GM19452 (cell line): ENCODE results near the gene FTO.
"Not testable (repeated sequence)": the region's sequence is repeated elsewhere in the genome, so short reads cannot be mapped to it uniquely, and the experiment has no call there.

Source experiments
- ATAC-seq: cut with Tn5 transposase; IDR thresholded peaks from one replicate; pipeline ENCODE4 v1.9.1; 2021; ENCODE audit not compliant: unreplicated experiment

Gene FTO

DNA sequence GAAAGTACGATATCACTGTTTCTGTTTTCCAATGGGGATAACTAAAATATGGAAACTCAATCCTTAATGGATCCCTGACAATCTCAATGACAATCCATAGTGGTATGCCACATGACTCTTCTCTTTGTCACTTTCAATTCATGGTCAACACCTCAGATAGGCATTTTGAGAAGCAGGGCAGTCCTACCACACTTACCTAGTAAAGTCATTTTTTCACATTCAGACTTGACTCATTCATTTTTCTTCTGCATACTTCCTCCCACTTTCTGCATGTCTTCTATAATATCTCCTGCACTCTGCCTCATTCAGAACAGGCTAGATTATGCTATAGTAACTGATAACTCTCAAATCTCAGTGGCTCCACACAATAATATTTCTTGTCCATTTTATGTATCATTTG lies 117.5 kb downstream of the FTO start:
- no peak for ATAC-seq

GRCh38 chr16:53821957-53822625 lies 118.1 kb downstream of the FTO start:
- ATAC-seq, result no peak

- ATAC-seq, result peak; percentile 67
These were observed 119.1 kb downstream of the FTO start for GRCh38 chr16:53822936-53823529.

DNA sequence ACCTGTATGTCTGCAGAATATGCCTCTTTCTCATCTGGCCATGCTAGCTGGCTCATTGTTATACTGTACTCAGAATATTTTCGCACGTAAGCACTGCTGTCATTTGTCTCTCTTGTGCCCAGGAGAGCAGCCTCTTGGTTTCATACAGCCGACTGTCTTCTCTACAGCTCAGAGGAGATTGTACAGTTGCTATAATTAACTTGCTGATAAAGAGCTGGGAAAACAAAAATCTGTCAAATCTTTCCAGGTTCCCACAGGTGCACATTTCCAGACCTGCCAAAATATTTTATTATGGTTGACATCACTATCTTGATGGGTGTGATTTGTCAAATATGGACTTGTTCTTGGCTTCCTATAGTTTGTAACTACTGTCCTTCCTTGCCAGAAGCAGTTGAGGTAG lies 122.7 kb downstream of the FTO start:
- ATAC-seq, result no peak

- no peak for ATAC-seq
These were observed 123.8 kb downstream of the FTO start for GRCh38 chr16:53827741-53828140.

DNA sequence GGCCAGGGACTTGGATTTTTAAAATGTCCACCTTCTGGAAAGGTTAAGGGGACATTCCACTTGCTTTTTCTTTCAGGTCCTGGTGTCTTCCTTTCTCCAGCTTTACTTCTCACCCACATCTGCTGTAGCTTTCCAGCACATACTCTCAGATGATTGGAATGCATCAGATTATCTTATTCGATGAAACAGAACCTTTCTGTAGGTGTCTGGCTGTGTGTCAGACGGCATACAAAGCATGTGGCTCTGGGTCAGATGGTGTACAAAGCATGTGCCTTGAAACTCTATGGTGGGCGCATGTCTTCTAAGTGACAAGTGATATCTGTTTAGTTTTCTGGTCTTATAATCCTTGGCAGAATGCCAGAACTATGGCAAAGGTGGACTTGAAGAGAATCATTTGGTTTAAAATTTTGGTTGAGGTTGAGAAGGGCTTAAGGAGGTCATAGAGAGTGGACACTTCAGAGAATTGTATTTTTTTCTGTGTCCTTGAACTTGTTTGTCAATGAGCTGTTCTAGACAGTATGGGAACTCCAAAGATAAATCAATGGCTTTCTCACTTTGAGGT lies 125.3 kb downstream of the FTO start:
- no peak for ATAC-seq

DNA sequence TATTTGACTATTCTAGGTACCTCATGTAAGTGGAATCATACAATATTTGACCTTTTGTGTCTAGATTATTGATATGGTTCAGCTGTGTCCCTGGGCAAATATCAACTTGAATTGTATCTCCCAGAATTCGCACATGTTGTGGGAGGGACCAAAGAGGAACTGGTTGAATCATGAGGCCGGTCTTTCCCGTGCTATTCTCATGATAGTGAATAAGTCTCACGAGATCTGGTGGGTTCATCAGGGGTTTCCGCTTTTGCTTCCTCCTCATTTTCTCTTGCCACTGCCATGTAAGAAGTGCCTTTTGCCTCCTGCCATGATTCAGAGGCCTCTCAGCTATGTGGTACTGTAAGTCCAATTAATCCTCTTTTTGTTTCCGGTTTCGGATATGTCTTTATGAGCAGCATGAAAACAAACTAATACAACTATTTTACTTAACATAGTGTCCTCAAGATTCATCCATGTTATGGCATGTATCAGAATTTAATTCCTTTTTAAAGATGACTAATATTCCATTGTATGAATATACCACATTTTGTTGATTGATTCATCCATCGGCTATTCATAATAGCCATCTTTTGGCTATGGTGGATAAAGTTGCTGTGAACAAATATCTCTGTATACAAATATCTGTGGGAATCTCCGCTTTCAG lies 129.1 kb downstream of the FTO start:
- ATAC-seq, result no peak

DNA sequence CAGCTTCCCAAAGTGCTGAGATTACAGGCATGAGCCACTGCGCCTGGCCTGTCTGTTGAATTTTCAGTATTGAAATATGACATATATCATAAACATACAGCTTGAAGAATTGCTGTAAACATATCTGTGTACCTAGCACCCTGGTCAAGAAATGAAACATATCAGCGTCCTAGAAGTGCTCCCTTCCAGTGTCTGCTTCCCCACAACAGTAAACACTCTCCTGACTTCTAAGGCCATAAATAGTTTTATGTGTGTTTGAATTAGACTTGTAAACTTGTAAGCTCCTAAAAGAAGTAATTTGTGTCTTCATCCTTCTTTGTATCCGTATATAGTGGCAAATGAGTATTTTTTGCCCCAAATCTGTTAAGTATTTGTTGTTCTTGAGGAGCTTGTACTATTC lies 132.2 kb downstream of the FTO start:
- ATAC-seq, result no peak

DNA sequence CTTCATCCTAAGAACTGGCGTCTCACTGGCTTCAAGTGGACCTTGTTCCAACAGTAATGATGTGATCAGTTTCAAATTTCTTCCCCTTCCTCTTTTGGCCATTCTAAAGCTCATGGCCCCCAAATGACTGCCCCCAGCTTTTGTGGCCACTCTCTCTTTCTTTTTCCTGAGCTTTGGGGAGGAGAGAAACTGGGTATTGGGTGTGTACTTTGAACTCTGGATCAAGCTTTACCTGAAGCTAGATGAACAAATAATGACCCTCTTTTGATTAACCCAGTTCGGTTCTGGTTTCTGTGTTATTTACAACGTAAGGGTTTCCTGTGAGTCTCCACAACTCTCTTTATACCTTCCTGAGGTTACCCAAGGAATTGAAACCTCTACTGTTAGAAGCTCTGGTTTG lies 132.7 kb downstream of the FTO start:
- no peak for ATAC-seq

DNA sequence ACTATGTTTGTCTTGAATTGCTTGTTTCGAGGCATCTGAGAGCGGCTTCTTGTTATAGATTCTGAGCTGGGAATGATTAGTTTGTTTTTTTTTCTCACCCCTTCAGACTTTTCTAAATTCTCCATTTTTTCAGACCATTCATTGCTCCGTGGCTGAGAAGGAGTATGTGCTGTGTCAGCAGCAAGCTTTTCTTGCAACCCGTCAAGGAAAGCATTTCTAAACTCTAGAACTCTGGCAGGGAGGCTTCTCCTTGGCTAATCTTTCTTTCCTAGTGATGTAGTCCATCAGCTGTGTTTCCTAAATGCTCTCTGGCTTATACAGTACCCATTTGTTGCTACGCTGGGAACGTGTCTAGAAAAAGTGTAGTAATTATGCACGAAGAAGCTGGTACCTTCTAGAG lies 133.5 kb downstream of the FTO start:
- ATAC-seq, result no peak

DNA sequence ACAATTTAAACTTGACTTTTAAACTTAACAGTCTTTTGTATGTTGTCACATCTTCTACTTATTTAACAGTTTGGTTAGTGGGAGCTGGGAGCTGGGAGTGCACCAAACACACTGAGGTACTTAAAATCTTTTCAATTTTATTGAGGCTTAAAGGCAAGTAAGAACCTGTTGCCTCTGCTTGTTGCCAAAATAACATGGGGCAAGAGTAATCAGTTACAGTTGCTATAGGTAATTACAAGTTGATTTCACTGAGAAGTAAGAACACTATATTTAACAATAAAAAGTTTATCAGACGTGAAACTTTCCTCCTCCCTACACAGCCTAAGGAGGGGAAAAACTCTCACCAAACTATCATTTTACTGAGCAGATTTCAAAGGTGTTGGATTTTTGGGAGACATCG lies 135.2 kb downstream of the FTO start:
- ATAC-seq, result no peak

- peak; percentile 77 for ATAC-seq
These were observed 136.5 kb downstream of the FTO start for GRCh38 chr16:53840456-53840855.

GRCh38 chr16:53841884-53842283 lies 137.9 kb downstream of the FTO start:
- no peak for ATAC-seq

DNA sequence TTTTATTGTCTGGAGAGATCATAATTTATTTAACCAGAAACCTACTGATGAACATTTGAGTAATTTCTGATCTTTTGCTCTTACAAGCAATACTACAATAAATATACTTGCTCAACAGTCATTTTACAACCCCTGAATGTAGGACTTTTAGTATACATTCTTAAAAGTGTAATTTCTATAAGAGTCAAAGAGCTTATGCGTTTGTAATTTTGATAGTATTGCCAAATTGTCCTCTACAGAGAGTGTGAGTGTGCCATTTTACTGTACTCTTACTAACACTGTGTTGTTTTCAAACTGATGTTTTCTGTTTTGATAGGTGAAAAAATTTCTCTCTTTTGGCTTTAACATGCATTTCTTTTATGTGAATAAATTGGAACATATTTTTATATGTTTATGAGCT lies 139.1 kb downstream of the FTO start:
- ATAC-seq, result no peak

GRCh38 chr16:53844804-53845203 lies 140.8 kb downstream of the FTO start:
- ATAC-seq, result no peak

DNA sequence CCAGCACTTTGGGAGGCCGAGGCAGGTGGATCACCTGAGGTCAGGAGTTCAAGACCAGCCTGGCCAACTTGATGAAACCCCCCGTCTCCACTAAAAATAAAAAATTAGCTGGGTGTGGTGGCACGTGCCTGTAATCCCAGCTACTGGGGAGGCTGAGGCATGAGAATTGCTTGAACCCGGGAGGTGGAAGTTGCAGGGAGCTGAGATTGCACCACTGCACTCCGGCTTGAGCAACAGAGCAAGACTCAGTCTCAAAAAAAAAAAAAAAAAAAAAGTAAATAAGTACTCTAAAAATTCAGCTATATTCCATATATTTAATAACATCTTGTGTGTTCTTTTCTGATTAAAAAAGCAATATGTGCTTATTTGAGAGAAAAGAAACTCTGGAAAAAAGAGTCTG lies 142.6 kb downstream of the FTO start:
- not testable (repeated sequence) for ATAC-seq

- no peak for ATAC-seq
These were observed 143.0 kb downstream of the FTO start for GRCh38 chr16:53846971-53847370.

DNA sequence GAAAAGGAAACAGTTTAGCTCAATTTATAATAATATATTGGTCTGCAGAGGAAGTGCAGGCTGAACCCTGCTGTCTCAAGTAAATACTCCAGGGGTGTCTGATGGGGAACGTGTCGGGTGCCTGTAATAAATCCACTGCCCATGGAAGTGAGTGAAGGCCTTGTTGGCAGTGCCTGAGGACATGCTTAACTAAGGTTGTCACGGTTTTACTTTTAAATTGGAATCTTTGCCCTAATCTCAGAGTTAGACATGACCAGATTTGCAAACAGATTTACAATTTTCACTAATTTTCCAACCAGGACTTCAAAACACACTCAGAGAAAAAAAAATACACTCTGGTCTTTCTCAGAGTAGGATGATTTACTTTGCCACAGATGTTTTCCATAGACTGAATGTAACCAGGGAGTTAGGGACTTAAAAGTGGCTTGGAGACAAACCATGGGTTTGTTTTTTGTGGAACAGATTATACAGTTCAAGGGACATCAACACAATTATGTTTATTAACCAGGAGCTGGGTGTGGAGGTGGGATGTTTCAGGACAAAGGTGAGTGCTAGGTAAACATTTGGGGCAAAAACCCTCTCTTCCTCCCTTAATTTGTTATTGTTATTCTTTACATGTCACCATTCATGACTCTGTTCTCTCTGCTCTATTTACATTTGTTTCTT lies 144.5 kb downstream of the FTO start:
- ATAC-seq, result no peak

DNA sequence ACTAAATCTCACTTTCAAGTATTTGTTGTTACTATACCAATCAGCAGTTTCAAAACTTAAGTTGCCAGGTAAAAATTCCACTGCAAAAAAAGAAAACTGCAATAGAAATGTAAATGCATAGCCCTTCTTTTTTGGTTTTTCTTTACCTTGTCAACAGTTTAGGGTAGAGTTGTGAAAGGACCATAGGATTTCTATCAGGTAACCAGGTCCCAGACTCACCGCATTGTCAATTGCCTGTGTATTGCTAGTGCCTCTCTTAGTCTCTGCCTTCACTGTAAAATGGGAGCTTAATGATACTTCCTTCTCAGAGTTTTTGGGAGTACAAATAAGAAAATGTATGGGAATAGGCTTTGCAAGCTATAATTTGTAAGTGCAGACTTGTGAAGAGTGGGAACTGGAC lies 145.0 kb downstream of the FTO start:
- ATAC-seq, result no peak

GRCh38 chr16:53849585-53849984 lies 145.6 kb downstream of the FTO start:
- ATAC-seq, result no peak

- no peak for ATAC-seq
These were observed 146.0 kb downstream of the FTO start for GRCh38 chr16:53849994-53850393.

DNA sequence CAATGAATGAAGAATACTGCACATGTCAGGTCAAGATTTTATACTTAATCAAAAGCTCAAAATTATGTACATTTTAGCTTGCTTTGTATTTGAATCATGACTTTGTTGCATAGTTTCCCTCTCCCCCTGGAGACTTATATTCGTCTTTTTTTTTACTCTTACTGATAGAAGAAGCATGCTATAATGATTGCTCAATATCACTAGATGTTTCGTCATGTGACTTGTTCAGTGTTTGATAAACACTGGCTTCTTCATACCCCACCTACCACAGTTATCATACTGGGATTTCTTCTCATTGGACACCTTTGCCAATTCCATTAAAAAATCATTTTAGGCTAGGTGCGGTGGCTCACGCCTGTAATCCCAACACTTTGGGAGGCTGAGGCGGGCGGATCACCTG lies 148.7 kb downstream of the FTO start:
- ATAC-seq, result no peak
